ENCODE data around the gene CHSY3.

DNA sequence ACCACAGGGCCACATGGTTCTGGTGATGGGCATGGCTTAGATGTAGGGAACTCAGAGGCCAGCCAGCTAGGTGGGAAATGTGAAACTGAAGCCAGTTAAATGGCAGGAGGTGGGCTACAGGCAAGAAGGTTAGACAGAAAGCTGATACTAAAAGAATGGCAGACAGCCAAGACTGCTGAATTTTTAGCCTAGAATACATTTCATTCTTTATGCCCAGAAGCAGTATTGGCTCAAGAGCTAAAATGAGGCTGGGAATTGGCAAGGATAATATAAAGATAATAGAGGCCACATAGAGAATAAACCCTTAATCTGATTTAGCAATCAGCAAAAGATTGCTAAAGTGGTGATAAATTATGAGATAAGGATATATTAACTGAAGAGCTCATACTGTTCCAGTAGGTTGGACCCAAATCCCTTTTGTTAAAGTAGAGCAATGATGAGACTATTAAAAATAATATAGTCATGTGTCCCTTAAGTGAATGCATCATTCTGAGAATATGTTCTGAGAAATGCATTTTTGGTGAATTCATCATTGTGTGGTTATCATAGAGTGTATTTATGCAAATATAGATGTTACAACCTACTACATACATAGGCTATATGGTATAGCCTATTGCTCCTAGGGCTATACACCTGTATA lies 234.3 kb downstream of the CHSY3 start:
- TF ChIP-seq OSR2 (tag by site-specific recombination; IDR thresholded peaks at IDR 0.05) = no peak
- TF ChIP-seq ZBTB17 (tag by site-specific recombination; IDR thresholded peaks at IDR 0.05) = no peak
- no peak for TF ChIP-seq ZBTB21 (tag by site-specific recombination; IDR thresholded peaks at IDR 0.05)
- TF ChIP-seq, protein P1, sequence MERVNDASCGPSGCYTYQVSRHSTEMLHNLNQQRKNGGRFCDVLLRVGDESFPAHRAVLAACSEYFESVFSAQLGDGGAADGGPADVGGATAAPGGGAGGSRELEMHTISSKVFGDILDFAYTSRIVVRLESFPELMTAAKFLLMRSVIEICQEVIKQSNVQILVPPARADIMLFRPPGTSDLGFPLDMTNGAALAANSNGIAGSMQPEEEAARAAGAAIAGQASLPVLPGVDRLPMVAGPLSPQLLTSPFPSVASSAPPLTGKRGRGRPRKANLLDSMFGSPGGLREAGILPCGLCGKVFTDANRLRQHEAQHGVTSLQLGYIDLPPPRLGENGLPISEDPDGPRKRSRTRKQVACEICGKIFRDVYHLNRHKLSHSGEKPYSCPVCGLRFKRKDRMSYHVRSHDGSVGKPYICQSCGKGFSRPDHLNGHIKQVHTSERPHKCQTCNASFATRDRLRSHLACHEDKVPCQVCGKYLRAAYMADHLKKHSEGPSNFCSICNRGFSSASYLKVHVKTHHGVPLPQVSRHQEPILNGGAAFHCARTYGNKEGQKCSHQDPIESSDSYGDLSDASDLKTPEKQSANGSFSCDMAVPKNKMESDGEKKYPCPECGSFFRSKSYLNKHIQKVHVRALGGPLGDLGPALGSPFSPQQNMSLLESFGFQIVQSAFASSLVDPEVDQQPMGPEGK (tag by site-specific recombination; IDR thresholded peaks at IDR 0.05) = no peak
- TF ChIP-seq ZBTB20 (tag by site-specific recombination; IDR thresholded peaks at IDR 0.05) = no peak
- TF ChIP-seq ZNF274 (IDR thresholded peaks at IDR 0.05; ENCODE audit: low read length) = no peak
- no peak for TF ChIP-seq ZNF274 (tag by site-specific recombination; IDR thresholded peaks at IDR 0.05; ENCODE audit: borderline replicate concordance)
- no peak for TF ChIP-seq ZFHX2 (tag by site-specific recombination; conservative IDR thresholded peaks at IDR 0.05)
- TF ChIP-seq, protein P2, sequence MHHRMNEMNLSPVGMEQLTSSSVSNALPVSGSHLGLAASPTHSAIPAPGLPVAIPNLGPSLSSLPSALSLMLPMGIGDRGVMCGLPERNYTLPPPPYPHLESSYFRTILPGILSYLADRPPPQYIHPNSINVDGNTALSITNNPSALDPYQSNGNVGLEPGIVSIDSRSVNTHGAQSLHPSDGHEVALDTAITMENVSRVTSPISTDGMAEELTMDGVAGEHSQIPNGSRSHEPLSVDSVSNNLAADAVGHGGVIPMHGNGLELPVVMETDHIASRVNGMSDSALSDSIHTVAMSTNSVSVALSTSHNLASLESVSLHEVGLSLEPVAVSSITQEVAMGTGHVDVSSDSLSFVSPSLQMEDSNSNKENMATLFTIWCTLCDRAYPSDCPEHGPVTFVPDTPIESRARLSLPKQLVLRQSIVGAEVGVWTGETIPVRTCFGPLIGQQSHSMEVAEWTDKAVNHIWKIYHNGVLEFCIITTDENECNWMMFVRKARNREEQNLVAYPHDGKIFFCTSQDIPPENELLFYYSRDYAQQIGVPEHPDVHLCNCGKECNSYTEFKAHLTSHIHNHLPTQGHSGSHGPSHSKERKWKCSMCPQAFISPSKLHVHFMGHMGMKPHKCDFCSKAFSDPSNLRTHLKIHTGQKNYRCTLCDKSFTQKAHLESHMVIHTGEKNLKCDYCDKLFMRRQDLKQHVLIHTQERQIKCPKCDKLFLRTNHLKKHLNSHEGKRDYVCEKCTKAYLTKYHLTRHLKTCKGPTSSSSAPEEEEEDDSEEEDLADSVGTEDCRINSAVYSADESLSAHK (tag by site-specific recombination; IDR thresholded peaks at IDR 0.05) = no peak
- TF ChIP-seq ZNF211 (tag by site-specific recombination; IDR thresholded peaks at IDR 0.05; ENCODE audit: low read depth) = no peak
- no peak for TF ChIP-seq ZNF292 (tag by site-specific recombination; IDR thresholded peaks at IDR 0.05; ENCODE audit: borderline replicate concordance, low read depth)

All from HEK293 (cell line).